SH-SY5Y (cell line): ENCODE results near the gene TMEM187.

Experiments
- GATA2 ChIP-seq: IDR thresholded peaks from 2 replicates; pipeline ENCODE4 v1.6.1; 2011; ENCODE audit warnings: mild to moderate bottlenecking, low read depth, low read length
- GATA3 ChIP-seq: IDR thresholded peaks from 2 replicates; pipeline ENCODE4 v1.6.1; 2011; ENCODE audit warnings: low read depth, mild to moderate bottlenecking, low read length, moderate library complexity

DNA sequence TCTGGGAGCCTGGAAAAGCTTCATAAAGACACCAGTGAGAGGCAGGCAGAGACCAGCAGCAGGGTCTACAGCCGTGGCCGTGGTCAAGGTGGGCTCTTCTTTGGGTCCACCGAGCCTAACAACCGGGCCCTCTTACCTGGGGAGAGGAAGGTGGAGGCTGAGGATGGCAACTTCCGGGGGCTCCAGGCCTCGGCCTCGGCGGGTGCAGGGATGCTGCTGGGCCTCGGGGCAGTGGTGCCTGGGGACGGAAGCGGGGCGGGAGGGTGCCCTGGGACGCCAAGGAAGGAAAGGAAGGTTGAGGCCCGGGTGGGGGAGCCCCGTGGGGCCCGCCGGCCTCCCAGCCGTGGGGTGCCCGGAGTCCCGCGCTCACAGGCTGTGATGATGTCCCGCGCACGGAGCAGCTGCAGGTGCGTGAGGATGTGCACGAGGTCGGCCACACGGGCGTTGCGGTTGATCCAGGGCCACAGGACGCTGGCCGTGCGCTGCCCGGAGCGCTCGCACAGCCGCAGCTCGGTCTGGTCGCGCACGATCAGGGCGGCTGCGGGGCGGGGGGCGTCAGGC lies 46.6 kb downstream of the TMEM187 start:
- TF ChIP-seq GATA2 (no peak), GATA3 (no peak)
